Stomach (tissue), 9 donors: ENCODE results near the gene RBMS1. TPM values are rescaled to one million over a fixed set of nuclear protein-coding genes. Genes with fewer than 3 reads are reported as not detected.
"Not testable (repeated sequence)": the region's sequence is repeated elsewhere in the genome, so short reads cannot be mapped to it uniquely, and the experiment has no call there.

Experiments used
- DNase-seq, 2 donors: peaks; one replicate each; pipeline versions ENCODE4 v3.0.0 to v3.0.0-alpha.2; 2013 to 2019
- H3K27ac ChIP-seq, 5 donors: fragments of 200-600 bp in 4 of 5; sonication (generic) in 4 of 5; one replicate each; pipeline ENCODE4 v1.5.1; 2013 to 2019; ENCODE audit warnings: mild to moderate bottlenecking in 1 of 5, moderate library complexity in 1 of 5
- H3K27me3 ChIP-seq, 3 donors: fragments of 200-600 bp; sonication (generic); one replicate each; pipeline ENCODE4 v1.5.1; 2017 to 2019; ENCODE audit warnings: mixed run types in 1 of 3
- H3K36me3 ChIP-seq, 4 donors: fragments of 200-600 bp; sonication (generic); 1 replicate in 3 of 4; 2 replicates in 1 of 4; pipeline ENCODE4 v1.5.1; 2016 to 2019
- H3K4me1 ChIP-seq, 4 donors: fragments of 200-600 bp; sonication (generic); one replicate each; pipeline ENCODE4 v1.5.1; 2016 to 2019
- H3K4me3 ChIP-seq, 4 donors: fragments of 200-600 bp; sonication (generic) in 3 of 4; one replicate each; pipeline ENCODE4 v1.5.1; 2016 to 2019; ENCODE audit warnings: mild to moderate bottlenecking in 1 of 4
- H3K9me3 ChIP-seq, 4 donors: fragments of 200-600 bp; sonication (generic); one replicate each; pipeline ENCODE4 v1.5.1; 2016 to 2019
- EP300 ChIP-seq: sonication (generic); formaldehyde crosslinking; IDR thresholded peaks from one replicate; pipeline ENCODE4 v1.6.1; 2017; ENCODE audit warnings: antibody characterized with exemption
- POLR2A ChIP-seq, 4 donors: fragments of 450-650 bp; IDR thresholded peaks; one replicate each; pipeline ENCODE4 v1.6.1; 2016; ENCODE audit warnings: antibody characterized with exemption in 4 of 4, control low read depth in 2 of 4, mild to moderate bottlenecking in 1 of 4, moderate library complexity in 1 of 4
- POLR2AphosphoS5 ChIP-seq, 3 donors: sonication (generic); formaldehyde crosslinking; IDR thresholded peaks; one replicate each; pipeline ENCODE4 v1.6.1; 2016; ENCODE audit warnings: antibody characterized with exemption in 3 of 3
- WGBS, 5 donors: extraction: QIAGEN DNeasy Blood & Tissue Kit in 3 of 5; methylation state at CpG; one replicate each; pipeline versions ENCODE4 v1.1.5 to v1.1.7; 2013 to 2018; 5-methylcytosine and 5-hydroxymethylcytosine counted together
- intact Hi-C: fragments of 100-400 bp; cut with DNase I; formaldehyde crosslinking; loops from one replicate; pipeline ENCODE4 v1.15.1; 2023; ENCODE audit warnings: low total_unique reads
- polyA plus RNA-seq, 3 donors: library from polyadenylated mRNA; stranded (reverse); fragments of 200-250 nt; gene quantifications; one replicate each; pipeline ENCODE4 v1.2.3, GENCODE V29; 2013
- total RNA-seq, 5 donors: library from RNA; depleted of rRNA; stranded (reverse); fragments of >200 nt; gene quantifications; one replicate each; pipeline versions ENCODE4 v1.1.0 to v1.2.3, GENCODE V29; 2014 to 2016
- TF ChIP-seq, protein P1 (sequence below), 7 experiments: fragments of 450-650 bp in 4 of 7; fragments of 200-600 bp in 3 of 7; sonication (generic) in 3 of 7; IDR thresholded peaks; one replicate each; pipeline ENCODE4 v1.5.1; 2016 to 2019; ENCODE audit warnings: antibody characterized with exemption in 7 of 7, control low read depth in 2 of 7, mild to moderate bottlenecking in 1 of 7
- donor health status: healthy with polysubstance abuse.
- donor health status: Bipolar disorder and iron deficiency.
- donor health status: healthy.

RBMS1 gene
- total and polyA plus RNA-seq, 8 donors, result 4.3 to 134 (median 27.8) TPM

DNA sequence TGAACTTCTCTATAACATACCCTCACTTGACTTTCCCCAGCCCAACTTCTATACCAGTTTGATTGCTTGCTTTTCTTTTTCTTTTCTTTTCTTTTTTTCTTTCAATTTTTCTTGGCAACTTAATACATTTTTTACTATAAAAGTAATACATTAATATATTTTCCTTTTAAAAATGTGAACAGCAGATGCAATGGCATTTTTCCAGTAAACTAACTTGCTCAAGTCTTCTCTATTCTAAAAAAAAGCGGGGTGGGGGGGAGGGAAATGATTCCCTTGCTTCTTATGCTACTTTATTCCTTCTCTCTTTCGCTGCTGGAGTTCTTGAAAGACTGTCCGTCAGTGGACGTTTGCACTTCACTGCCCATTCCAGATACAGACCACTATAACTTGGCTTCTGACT lies 70.5 kb downstream of the RBMS1 start:
- Histone ChIP-seq H3K27me3 (no peaks in the 10 kb centered on the region), H3K4me1 (peaks cover 5 to 35% (median 21%) of the 10 kb centered on the region in 4 donors), H3K4me3 (no peak overlapping the region), H3K36me3 (no peaks in the 10 kb centered on the region), H3K9me3 (no peaks in the 10 kb centered on the region), H3K27ac (no peak overlapping the region)
- 72 to 93% (median 80%) methylated on average over 4 of the region's 4 CpGs for WGBS, 5 donors
- no peak for DNase-seq
- intact Hi-C loops, result no loop called here
- TF ChIP-seq EP300 (no peak), POLR2A (IDR thresholded peaks at IDR 0.05) (no peak)
- TF ChIP-seq, protein P1, sequence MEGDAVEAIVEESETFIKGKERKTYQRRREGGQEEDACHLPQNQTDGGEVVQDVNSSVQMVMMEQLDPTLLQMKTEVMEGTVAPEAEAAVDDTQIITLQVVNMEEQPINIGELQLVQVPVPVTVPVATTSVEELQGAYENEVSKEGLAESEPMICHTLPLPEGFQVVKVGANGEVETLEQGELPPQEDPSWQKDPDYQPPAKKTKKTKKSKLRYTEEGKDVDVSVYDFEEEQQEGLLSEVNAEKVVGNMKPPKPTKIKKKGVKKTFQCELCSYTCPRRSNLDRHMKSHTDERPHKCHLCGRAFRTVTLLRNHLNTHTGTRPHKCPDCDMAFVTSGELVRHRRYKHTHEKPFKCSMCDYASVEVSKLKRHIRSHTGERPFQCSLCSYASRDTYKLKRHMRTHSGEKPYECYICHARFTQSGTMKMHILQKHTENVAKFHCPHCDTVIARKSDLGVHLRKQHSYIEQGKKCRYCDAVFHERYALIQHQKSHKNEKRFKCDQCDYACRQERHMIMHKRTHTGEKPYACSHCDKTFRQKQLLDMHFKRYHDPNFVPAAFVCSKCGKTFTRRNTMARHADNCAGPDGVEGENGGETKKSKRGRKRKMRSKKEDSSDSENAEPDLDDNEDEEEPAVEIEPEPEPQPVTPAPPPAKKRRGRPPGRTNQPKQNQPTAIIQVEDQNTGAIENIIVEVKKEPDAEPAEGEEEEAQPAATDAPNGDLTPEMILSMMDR (IDR thresholded peaks at IDR 0.05), result no peak

DNA sequence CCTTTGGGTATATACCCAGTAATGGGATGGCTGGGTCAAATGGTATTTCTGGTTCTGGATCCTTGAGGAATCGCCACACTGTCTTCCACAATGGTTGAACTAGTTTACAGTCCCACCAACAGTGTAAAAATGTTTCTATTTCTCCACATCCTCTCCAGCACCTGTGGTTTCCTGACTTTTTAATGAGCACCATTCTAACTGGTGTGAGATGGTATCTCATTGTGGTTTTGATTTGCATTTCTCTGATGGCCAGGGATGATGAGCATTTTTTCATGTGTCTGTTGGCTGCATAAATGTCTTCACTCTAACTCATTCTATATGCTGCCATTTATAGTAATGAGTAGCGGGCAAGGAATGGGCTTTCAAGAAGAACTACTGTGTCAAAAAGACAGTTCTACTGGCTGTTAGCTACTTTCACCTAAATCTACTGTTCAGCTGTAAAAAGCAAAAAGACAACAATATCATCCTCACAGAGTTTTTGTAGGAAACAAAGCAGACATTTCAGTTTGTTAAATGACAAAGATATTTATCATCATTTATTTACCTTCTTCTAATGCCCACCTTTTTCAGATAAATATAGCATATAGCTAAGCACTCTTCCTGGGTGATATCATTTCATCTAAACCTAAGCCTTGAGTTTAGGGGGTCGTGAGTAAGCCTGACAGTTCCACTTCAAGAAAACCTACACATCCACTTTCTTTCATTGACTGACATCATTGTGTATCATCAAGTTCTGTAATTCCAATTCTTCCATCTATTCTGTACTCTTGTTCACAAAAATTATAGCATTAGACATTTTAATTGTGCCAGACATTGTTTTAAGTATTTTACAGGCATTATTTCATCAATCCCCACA lies 71.7 kb downstream of the RBMS1 start:
- peaks cover 5 to 48% (median 24%) of the 10 kb centered on the region in 4 donors for H3K4me1 ChIP-seq
- intact Hi-C loops, DNase-seq, H3K36me3 ChIP-seq, H3K27me3 ChIP-seq, H3K9me3 ChIP-seq, H3K4me3 ChIP-seq, H3K27ac ChIP-seq: not testable (repeated sequence)
- 80 to 89% (median 83%) methylated on average over 3 of the region's 3 CpGs for WGBS, 5 donors

DNA sequence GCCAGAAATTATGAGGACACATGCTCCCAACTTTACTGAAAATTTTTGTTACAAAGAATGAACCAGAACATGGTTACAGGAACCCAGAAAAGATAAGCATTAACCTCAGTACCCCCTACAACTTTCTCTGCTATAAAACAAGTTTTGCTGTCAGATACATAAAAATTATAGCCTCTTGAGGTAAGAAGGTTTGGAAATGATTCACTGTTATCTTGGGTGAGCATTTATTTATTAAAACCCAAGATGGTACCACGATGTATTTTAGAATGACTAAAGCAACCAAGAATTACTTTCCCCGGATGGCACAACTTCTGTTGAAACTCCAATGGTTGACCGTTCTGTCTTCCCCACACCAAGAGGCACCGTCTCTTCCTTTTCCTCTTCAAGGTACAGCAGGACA lies 72.9 kb downstream of the RBMS1 start:
- H3K4me3 ChIP-seq, result no peak overlapping the region
- peaks cover 5 to 52% (median 22%) of the 10 kb centered on the region in 4 donors for H3K4me1 ChIP-seq
- no peaks in the 10 kb centered on the region for H3K27me3 ChIP-seq
- no peak for TF ChIP-seq POLR2A (IDR thresholded peaks at IDR 0.05)
- TF ChIP-seq EP300, result no peak
- TF ChIP-seq, protein P1 (IDR thresholded peaks at IDR 0.05), result no peak
- H3K36me3 ChIP-seq, result no peaks in the 10 kb centered on the region
- WGBS, 5 donors, result 85 to 94% (median 92%) methylated on average over 4 of the region's 4 CpGs
- H3K9me3 ChIP-seq, result no peaks in the 10 kb centered on the region
- intact Hi-C loops, result no loop called here
- H3K27ac ChIP-seq, result peak overlapping the region in 2 of 5 donors; percentile 9 to 38
- no peak for DNase-seq

DNA sequence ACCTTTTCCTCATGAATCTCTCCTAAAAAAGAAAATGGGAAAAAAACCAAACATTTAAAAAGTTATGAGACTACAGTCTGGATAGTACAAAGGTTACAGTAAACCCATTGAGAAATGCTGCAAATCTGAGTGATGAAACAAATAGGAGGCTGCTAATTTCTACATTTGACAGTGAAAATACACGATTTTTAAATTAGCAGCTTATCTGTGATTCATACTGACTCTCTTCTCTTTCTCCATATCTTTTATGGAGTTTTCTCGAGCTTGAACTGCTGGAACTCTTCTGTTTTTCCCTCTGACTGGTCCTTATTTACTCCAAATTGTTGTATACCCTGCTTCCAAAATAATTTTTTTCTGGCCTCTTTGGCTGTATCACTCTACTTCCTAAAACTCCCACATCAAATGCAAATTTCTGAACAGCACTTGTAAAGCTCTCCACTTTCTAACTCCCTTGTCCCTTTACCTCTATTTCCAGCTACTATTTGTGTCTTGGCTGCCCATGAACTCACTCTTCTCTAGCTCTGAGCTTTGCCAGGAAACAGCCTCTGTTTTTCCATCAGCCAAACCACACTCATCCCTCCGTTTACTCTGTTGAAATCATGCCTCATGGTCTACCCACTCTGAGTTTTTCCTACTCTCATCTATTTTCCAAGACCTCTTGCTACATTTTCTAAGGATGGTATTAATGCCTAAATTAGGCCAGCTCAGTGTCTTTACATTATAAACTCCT lies 73.7 kb downstream of the RBMS1 start:
- H3K27ac ChIP-seq, result peak overlapping the region in 3 of 5 donors; percentile 20 to 51 (median 38)
- 61 to 75% (median 69%) methylated on average over 3 of the region's 3 CpGs for WGBS, 5 donors
- H3K4me3 ChIP-seq, result no peak overlapping the region
- TF ChIP-seq, protein P1 (IDR thresholded peaks at IDR 0.05), result no peak
- no peak for TF ChIP-seq POLR2AphosphoS5 (IDR thresholded peaks at IDR 0.05)
- no peak for TF ChIP-seq EP300
- no peak for TF ChIP-seq POLR2A (IDR thresholded peaks at IDR 0.05)
- no peaks in the 10 kb centered on the region for H3K9me3 ChIP-seq
- DNase-seq, result no peak
- H3K36me3 ChIP-seq, result no peaks in the 10 kb centered on the region
- no peaks in the 10 kb centered on the region for H3K27me3 ChIP-seq
- H3K4me1 ChIP-seq, result peaks cover 5 to 45% (median 16%) of the 10 kb centered on the region in 4 donors
- intact Hi-C loops, result no loop called here
